GM23338 (cell line): ENCODE data around the gene NTNG1. TPM values are rescaled to one million over a fixed set of nuclear protein-coding genes. Genes with fewer than 3 reads are reported as not detected.

Source experiments
- ATAC-seq: fragments of 200-7000 bp; cut with Tn5 transposase; 3 replicates; pipeline ENCODE4 v1.9.1; 2020
- DNase-seq: peaks from one replicate; pipeline ENCODE4 v3.0.0-alpha.2; 2015; ENCODE audit warnings: low spot score
- H2AFZ ChIP-seq: fragments of 200-600 bp; sonication (generic); 2 replicates; pipeline ENCODE4 v1.8.0; 2016; ENCODE audit warnings: antibody characterized with exemption, mild to moderate bottlenecking, moderate library complexity
- H3F3A ChIP-seq: fragments of 200-600 bp; sonication (generic); replicated peaks from 2 replicates; pipeline ENCODE4 v1.8.0; 2017; ENCODE audit warnings: antibody characterized with exemption, mixed run types, low read depth
- H3K27ac ChIP-seq: fragments of 200-600 bp; sonication (generic); 2 replicates; pipeline ENCODE4 v1.6.1; 2016; ENCODE audit warnings: low read depth
- H3K27me3 ChIP-seq: fragments of 200-600 bp; sonication (generic); 2 replicates; pipeline ENCODE4 v1.8.0; 2016; ENCODE audit warnings: mild to moderate bottlenecking, mixed run types, moderate library complexity; ENCODE audit not compliant: insufficient read depth
- H3K36me3 ChIP-seq: fragments of 200-600 bp; sonication (generic); 2 replicates; pipeline ENCODE4 v1.8.0; 2016; ENCODE audit warnings: mild to moderate bottlenecking; ENCODE audit not compliant: insufficient read depth
- H3K4me1 ChIP-seq: fragments of 200-600 bp; sonication (generic); 2 replicates; pipeline ENCODE4 v1.8.0; 2016; ENCODE audit warnings: mild to moderate bottlenecking, moderate library complexity; ENCODE audit not compliant: insufficient read depth
- H3K4me2 ChIP-seq: fragments of 200-600 bp; sonication (generic); 2 replicates; pipeline ENCODE4 v1.7.1; 2017; ENCODE audit warnings: mixed run types
- H3K4me3 ChIP-seq: fragments of 200-600 bp; sonication (generic); 2 replicates; pipeline ENCODE4 v1.6.1; 2016; ENCODE audit warnings: mixed run types
- H3K79me2 ChIP-seq: fragments of 200-600 bp; sonication (generic); replicated peaks from 2 replicates; pipeline ENCODE4 v1.8.0; 2017; ENCODE audit warnings: mild to moderate bottlenecking; ENCODE audit not compliant: insufficient read depth
- H3K9me2 ChIP-seq: fragments of 200-600 bp; sonication (generic); 2 replicates; pipeline ENCODE4 v1.8.0; 2017; ENCODE audit not compliant: insufficient read depth
- H4K20me1 ChIP-seq: fragments of 200-600 bp; sonication (generic); replicated peaks from 2 replicates; pipeline ENCODE4 v1.8.0; 2017; ENCODE audit warnings: mild to moderate bottlenecking; ENCODE audit not compliant: insufficient read depth
- H3K27ac Mint-ChIP-seq: 2 replicates; pipeline ENCODE4 v1.8.0; 2020; ENCODE audit warnings: inconsistent platforms, mild to moderate bottlenecking, moderate library complexity, mixed read lengths
- H3K27me3 Mint-ChIP-seq: 3 replicates; pipeline ENCODE4 v1.8.0; 2022; ENCODE audit warnings: low read depth, mild to moderate bottlenecking, moderate library complexity, mixed read lengths, inconsistent platforms; ENCODE audit not compliant: insufficient read depth, poor library complexity
- H3K36me3 Mint-ChIP-seq: 3 replicates; pipeline ENCODE4 v1.8.0; 2021; ENCODE audit warnings: low read depth, mild to moderate bottlenecking, inconsistent platforms, moderate library complexity, mixed read lengths
- H3K4me1 Mint-ChIP-seq: 3 replicates; pipeline ENCODE4 v1.8.0; 2020; ENCODE audit warnings: mild to moderate bottlenecking, inconsistent platforms, mixed read lengths
- H3K4me3 Mint-ChIP-seq: 3 replicates; pipeline ENCODE4 v1.8.0; 2021; ENCODE audit warnings: moderate library complexity, mild to moderate bottlenecking, inconsistent platforms, mixed read lengths
- H3K9me3 Mint-ChIP-seq: 3 replicates; pipeline ENCODE4 v1.8.0; 2020; ENCODE audit warnings: moderate library complexity, mild to moderate bottlenecking, inconsistent platforms, mixed read lengths
- CREB1 ChIP-seq: fragments of 250-450 bp; sonication (Bioruptor Pico); IDR thresholded peaks from 2 replicates; pipeline ENCODE4 v1.5.0; 2020; ENCODE audit warnings: low read depth, mild to moderate bottlenecking, moderate library complexity
- EZH2 ChIP-seq: fragments of 200-600 bp; sonication (generic); IDR thresholded peaks from one replicate; pipeline ENCODE4 v1.8.0; 2017; ENCODE audit warnings: antibody characterized with exemption, mild to moderate bottlenecking, low read depth; ENCODE audit not compliant: unreplicated experiment
- EZH2phosphoT487 ChIP-seq: fragments of 200-600 bp; sonication (generic); IDR thresholded peaks from one replicate; pipeline ENCODE4 v1.8.1; 2018; ENCODE audit warnings: antibody characterized with exemption; ENCODE audit not compliant: unreplicated experiment
- JUNB ChIP-seq: IDR thresholded peaks from one replicate; pipeline ENCODE4 v1.6.1; 2016; ENCODE audit warnings: antibody characterized with exemption; ENCODE audit not compliant: unreplicated experiment
- NANOG ChIP-seq: IDR thresholded peaks from 2 replicates; pipeline ENCODE4 v1.6.1; 2016; ENCODE audit warnings: antibody characterized with exemption, borderline replicate concordance
- POLR2AphosphoS5 ChIP-seq: IDR thresholded peaks from 2 replicates; pipeline ENCODE4 v1.6.1; 2016; ENCODE audit warnings: antibody characterized with exemption, low read depth
- STAT1 ChIP-seq: IDR thresholded peaks from one replicate; pipeline ENCODE4 v1.6.1; 2016; ENCODE audit warnings: antibody characterized with exemption; ENCODE audit not compliant: unreplicated experiment
- ZNF114 ChIP-seq: fragments of 250-450 bp; sonication (Bioruptor Pico); IDR thresholded peaks from 2 replicates; pipeline ENCODE4 v1.5.0; 2020; ENCODE audit warnings: mild to moderate bottlenecking, moderate library complexity
- ZNF331 ChIP-seq: fragments of 250-450 bp; sonication (Bioruptor Pico); IDR thresholded peaks from 2 replicates; pipeline ENCODE4 v1.5.0; 2020; ENCODE audit warnings: low read depth, mild to moderate bottlenecking, moderate library complexity
- polyA plus RNA-seq: library from polyadenylated mRNA; unstranded; fragments of >200 nt; fragmentation: Nextera tagmentation; extraction: Ambion mirVana; gene quantifications from 2 replicates; pipeline ENCODE4 v1.2.1, GENCODE V29; 2016
- total RNA-seq: library from RNA; depleted of rRNA; stranded (reverse); fragments of >200 nt; shearing (Covaris generic); gene quantifications from 2 replicates; pipeline ENCODE4 v1.2.3, GENCODE V29; 2014
- TF ChIP-seq, protein P1 (sequence below): IDR thresholded peaks from 2 replicates; pipeline ENCODE4 v1.6.1; 2016; ENCODE audit warnings: antibody characterized with exemption
- TF ChIP-seq, protein P2 (sequence below): fragments of 250-450 bp; sonication (Bioruptor Pico); IDR thresholded peaks from 2 replicates; pipeline ENCODE4 v1.5.0; 2020; ENCODE audit warnings: mild to moderate bottlenecking, moderate library complexity
- TF ChIP-seq, protein P3 (sequence below), 2 experiments: fragments of 200-600 bp in 1 of 2; sonication (generic) in 1 of 2; conservative IDR thresholded peaks; 2 replicates each; pipeline versions ENCODE4 v1.5.1 to v1.6.1; 2016 to 2017; ENCODE audit warnings: antibody characterized with exemption in 2 of 2, low read depth in 2 of 2, mild to moderate bottlenecking in 2 of 2, moderate library complexity in 1 of 2
- TF ChIP-seq, protein P4 (sequence below): IDR thresholded peaks from one replicate; pipeline ENCODE4 v1.6.1; 2018; ENCODE audit warnings: antibody characterized with exemption; ENCODE audit not compliant: unreplicated experiment

NTNG1 gene
- total and polyA plus RNA-seq, 2 experiments from 2014 or later: 7.2 to 10.3 TPM

DNA sequence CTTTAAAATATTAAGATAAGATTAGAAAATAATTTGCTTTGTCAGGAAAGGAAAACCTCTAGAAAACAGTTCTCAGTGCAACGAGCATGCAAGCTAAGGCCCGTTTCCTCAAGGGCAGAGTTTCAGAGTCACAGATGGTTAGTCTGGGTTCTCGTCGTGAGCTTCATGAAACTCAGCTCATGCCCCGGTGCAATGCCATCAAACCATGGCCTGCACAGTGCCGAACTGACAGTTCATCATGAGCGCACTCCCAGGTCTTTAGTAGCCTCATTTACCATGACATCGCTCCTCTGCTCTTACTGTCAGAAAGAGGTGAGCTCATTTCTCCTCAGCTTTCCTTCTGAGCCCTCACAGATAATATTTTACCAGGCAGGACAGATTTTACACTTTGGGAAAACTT lies 319.2 kb downstream of the NTNG1 start:
- H3K27me3 ChIP-seq: no peaks in the 10 kb centered on the region
- no peaks in the 10 kb centered on the region for H3K9me3 Mint-ChIP-seq

More for the DNA sequence above, 319.2 kb downstream of the NTNG1 start:
- Histone ChIP-seq H3F3A (no peaks in the 10 kb centered on the region), H3K79me2 (no peaks in the 10 kb centered on the region), H3K27ac (no peak overlapping the region), H2AFZ (no peak overlapping the region), H3K4me2 (no peak overlapping the region), H3K4me3 (no peak overlapping the region), H3K36me3 (no peaks in the 10 kb centered on the region), H4K20me1 (no peaks in the 10 kb centered on the region), H3K9me2 (no peaks in the 10 kb centered on the region), H3K4me1 (no peaks in the 10 kb centered on the region)
- Mint-ChIP-seq H3K4me1 (peaks cover 15% of the 10 kb centered on the region), H3K27me3 (no peaks in the 10 kb centered on the region), H3K4me3 (no peak overlapping the region), H3K36me3 (no peaks in the 10 kb centered on the region), H3K27ac (no peak overlapping the region)
- TF ChIP-seq, protein P1, sequence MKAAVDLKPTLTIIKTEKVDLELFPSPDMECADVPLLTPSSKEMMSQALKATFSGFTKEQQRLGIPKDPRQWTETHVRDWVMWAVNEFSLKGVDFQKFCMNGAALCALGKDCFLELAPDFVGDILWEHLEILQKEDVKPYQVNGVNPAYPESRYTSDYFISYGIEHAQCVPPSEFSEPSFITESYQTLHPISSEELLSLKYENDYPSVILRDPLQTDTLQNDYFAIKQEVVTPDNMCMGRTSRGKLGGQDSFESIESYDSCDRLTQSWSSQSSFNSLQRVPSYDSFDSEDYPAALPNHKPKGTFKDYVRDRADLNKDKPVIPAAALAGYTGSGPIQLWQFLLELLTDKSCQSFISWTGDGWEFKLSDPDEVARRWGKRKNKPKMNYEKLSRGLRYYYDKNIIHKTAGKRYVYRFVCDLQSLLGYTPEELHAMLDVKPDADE: no peak
- TF ChIP-seq, protein P2, sequence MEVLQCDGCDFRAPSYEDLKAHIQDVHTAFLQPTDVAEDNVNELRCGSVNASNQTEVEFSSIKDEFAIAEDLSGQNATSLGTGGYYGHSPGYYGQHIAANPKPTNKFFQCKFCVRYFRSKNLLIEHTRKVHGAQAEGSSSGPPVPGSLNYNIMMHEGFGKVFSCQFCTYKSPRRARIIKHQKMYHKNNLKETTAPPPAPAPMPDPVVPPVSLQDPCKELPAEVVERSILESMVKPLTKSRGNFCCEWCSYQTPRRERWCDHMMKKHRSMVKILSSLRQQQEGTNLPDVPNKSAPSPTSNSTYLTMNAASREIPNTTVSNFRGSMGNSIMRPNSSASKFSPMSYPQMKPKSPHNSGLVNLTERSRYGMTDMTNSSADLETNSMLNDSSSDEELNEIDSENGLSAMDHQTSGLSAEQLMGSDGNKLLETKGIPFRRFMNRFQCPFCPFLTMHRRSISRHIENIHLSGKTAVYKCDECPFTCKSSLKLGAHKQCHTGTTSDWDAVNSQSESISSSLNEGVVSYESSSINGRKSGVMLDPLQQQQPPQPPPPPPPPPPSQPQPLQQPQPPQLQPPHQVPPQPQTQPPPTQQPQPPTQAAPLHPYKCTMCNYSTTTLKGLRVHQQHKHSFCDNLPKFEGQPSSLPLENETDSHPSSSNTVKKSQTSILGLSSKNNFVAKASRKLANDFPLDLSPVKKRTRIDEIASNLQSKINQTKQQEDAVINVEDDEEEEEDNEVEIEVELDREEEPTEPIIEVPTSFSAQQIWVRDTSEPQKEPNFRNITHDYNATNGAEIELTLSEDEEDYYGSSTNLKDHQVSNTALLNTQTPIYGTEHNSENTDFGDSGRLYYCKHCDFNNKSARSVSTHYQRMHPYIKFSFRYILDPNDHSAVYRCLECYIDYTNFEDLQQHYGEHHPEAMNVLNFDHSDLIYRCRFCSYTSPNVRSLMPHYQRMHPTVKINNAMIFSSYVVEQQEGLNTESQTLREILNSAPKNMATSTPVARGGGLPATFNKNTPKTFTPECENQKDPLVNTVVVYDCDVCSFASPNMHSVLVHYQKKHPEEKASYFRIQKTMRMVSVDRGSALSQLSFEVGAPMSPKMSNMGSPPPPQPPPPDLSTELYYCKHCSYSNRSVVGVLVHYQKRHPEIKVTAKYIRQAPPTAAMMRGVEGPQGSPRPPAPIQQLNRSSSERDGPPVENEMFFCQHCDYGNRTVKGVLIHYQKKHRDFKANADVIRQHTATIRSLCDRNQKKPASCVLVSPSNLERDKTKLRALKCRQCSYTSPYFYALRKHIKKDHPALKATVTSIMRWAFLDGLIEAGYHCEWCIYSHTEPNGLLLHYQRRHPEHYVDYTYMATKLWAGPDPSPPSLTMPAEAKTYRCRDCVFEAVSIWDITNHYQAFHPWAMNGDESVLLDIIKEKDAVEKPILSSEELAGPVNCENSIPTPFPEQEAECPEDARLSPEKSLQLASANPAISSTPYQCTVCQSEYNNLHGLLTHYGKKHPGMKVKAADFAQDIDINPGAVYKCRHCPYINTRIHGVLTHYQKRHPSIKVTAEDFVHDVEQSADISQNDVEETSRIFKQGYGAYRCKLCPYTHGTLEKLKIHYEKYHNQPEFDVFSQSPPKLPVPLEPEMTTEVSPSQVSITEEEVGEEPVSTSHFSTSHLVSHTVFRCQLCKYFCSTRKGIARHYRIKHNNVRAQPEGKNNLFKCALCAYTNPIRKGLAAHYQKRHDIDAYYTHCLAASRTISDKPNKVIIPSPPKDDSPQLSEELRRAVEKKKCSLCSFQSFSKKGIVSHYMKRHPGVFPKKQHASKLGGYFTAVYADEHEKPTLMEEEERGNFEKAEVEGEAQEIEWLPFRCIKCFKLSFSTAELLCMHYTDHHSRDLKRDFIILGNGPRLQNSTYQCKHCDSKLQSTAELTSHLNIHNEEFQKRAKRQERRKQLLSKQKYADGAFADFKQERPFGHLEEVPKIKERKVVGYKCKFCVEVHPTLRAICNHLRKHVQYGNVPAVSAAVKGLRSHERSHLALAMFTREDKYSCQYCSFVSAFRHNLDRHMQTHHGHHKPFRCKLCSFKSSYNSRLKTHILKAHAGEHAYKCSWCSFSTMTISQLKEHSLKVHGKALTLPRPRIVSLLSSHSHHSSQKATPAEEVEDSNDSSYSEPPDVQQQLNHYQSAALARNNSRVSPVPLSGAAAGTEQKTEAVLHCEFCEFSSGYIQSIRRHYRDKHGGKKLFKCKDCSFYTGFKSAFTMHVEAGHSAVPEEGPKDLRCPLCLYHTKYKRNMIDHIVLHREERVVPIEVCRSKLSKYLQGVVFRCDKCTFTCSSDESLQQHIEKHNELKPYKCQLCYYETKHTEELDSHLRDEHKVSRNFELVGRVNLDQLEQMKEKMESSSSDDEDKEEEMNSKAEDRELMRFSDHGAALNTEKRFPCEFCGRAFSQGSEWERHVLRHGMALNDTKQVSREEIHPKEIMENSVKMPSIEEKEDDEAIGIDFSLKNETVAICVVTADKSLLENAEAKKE (CRISPR knock-in tag): no peak
- TF ChIP-seq STAT1 (no peak), EZH2phosphoT487 (no peak), NANOG (no peak), ZNF331 (no peak), CREB1 (no peak), JUNB (no peak), ZNF114 (no peak), EZH2 (no peak), POLR2AphosphoS5 (no peak)
- TF ChIP-seq, protein P3, sequence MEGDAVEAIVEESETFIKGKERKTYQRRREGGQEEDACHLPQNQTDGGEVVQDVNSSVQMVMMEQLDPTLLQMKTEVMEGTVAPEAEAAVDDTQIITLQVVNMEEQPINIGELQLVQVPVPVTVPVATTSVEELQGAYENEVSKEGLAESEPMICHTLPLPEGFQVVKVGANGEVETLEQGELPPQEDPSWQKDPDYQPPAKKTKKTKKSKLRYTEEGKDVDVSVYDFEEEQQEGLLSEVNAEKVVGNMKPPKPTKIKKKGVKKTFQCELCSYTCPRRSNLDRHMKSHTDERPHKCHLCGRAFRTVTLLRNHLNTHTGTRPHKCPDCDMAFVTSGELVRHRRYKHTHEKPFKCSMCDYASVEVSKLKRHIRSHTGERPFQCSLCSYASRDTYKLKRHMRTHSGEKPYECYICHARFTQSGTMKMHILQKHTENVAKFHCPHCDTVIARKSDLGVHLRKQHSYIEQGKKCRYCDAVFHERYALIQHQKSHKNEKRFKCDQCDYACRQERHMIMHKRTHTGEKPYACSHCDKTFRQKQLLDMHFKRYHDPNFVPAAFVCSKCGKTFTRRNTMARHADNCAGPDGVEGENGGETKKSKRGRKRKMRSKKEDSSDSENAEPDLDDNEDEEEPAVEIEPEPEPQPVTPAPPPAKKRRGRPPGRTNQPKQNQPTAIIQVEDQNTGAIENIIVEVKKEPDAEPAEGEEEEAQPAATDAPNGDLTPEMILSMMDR (conservative IDR thresholded peaks at IDR 0.05; ENCODE audit: low read depth in 2 of 2): no peak
- TF ChIP-seq, protein P4, sequence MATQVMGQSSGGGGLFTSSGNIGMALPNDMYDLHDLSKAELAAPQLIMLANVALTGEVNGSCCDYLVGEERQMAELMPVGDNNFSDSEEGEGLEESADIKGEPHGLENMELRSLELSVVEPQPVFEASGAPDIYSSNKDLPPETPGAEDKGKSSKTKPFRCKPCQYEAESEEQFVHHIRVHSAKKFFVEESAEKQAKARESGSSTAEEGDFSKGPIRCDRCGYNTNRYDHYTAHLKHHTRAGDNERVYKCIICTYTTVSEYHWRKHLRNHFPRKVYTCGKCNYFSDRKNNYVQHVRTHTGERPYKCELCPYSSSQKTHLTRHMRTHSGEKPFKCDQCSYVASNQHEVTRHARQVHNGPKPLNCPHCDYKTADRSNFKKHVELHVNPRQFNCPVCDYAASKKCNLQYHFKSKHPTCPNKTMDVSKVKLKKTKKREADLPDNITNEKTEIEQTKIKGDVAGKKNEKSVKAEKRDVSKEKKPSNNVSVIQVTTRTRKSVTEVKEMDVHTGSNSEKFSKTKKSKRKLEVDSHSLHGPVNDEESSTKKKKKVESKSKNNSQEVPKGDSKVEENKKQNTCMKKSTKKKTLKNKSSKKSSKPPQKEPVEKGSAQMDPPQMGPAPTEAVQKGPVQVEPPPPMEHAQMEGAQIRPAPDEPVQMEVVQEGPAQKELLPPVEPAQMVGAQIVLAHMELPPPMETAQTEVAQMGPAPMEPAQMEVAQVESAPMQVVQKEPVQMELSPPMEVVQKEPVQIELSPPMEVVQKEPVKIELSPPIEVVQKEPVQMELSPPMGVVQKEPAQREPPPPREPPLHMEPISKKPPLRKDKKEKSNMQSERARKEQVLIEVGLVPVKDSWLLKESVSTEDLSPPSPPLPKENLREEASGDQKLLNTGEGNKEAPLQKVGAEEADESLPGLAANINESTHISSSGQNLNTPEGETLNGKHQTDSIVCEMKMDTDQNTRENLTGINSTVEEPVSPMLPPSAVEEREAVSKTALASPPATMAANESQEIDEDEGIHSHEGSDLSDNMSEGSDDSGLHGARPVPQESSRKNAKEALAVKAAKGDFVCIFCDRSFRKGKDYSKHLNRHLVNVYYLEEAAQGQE: no peak
- DNase-seq (no peak), ATAC-seq (no peak)
